SU-DHL-6 (cell line): ENCODE data around the gene ABI1.
"Not testable (repeated sequence)": the region's sequence is repeated elsewhere in the genome, so short reads cannot be mapped to it uniquely, and the experiment has no call there.

Experiments
- H2AFZ ChIP-seq: fragments of 200-600 bp; sonication (generic); 2 replicates; pipeline ENCODE4 v1.6.1; 2014; ENCODE audit warnings: low read depth, mild to moderate bottlenecking, moderate library complexity, mixed read lengths, antibody characterized with exemption, low read length; ENCODE audit not compliant: severe bottlenecking
- H3F3A ChIP-seq: fragments of 200-600 bp; shearing (Covaris generic); 2 replicates; pipeline ENCODE4 v1.6.0; 2016; ENCODE audit warnings: antibody characterized with exemption, mild to moderate bottlenecking; ENCODE audit not compliant: insufficient read depth
- H3K27ac ChIP-seq: fragments of 200-600 bp; sonication (generic); 2 replicates; pipeline ENCODE4 v1.5.1; 2016; ENCODE audit warnings: low read depth, mild to moderate bottlenecking, low read length, moderate library complexity, mixed read lengths
- H3K27me3 ChIP-seq: fragments of 200-600 bp; sonication (generic), shearing (Covaris generic); 2 replicates; pipeline ENCODE4 v1.6.0; 2014; ENCODE audit warnings: mild to moderate bottlenecking, low read length
- H3K36me3 ChIP-seq: fragments of 200-600 bp; sonication (generic); 2 replicates; pipeline ENCODE4 v1.6.1; 2014; ENCODE audit warnings: mild to moderate bottlenecking, low read length, mixed read lengths
- H3K4me2 ChIP-seq: fragments of 300-600, 200-600 bp; shearing (Covaris generic), sonication (generic); 2 replicates; pipeline ENCODE4 v1.6.0; 2014; ENCODE audit warnings: low read length, low read depth, mild to moderate bottlenecking; ENCODE audit not compliant: poor library complexity, severe bottlenecking
- H3K4me3 ChIP-seq: fragments of 200-600 bp; sonication (generic); 2 replicates; pipeline ENCODE4 v1.5.1; 2014; ENCODE audit warnings: antibody characterized with exemption, low read length, mild to moderate bottlenecking, mixed read lengths; ENCODE audit not compliant: insufficient read depth, poor library complexity, severe bottlenecking
- H3K79me2 ChIP-seq: fragments of 200-600 bp; sonication (generic); 2 replicates; pipeline ENCODE4 v1.6.1; 2014; ENCODE audit warnings: mild to moderate bottlenecking, low read length, moderate library complexity; ENCODE audit not compliant: insufficient read depth
- H3K9ac ChIP-seq: fragments of 200-600 bp; sonication (generic); 2 replicates; pipeline ENCODE4 v1.7.0; 2014; ENCODE audit warnings: mild to moderate bottlenecking, low read length
- H3K9me2 ChIP-seq: fragments of 200-600 bp; sonication (generic); replicated peaks from 2 replicates; pipeline ENCODE4 v1.6.1; 2014; ENCODE audit warnings: low read length; ENCODE audit not compliant: insufficient read depth
- H3K9me3 ChIP-seq: fragments of 200-600 bp; sonication (generic); 2 replicates; pipeline ENCODE4 v1.6.1; 2014; ENCODE audit warnings: low read length, mixed read lengths; ENCODE audit not compliant: insufficient read depth
- H4K20me1 ChIP-seq: fragments of 200-600 bp; sonication (generic); 2 replicates; pipeline ENCODE4 v1.6.1; 2014; ENCODE audit warnings: low read depth, mild to moderate bottlenecking, antibody characterized with exemption, low read length, moderate library complexity, mixed read lengths
- EZH2phosphoT487 ChIP-seq: fragments of 200-600 bp; sonication (generic), shearing (Covaris generic); conservative IDR thresholded peaks from 2 replicates; pipeline ENCODE4 v1.6.1; 2018; ENCODE audit warnings: mild to moderate bottlenecking, antibody characterized with exemption, low read length, moderate library complexity, mixed read lengths
- TF ChIP-seq, protein P1 (sequence below): fragments of 200-600 bp; sonication (generic); IDR thresholded peaks from one replicate; pipeline ENCODE4 v1.5.1; 2017; ENCODE audit warnings: antibody characterized with exemption, mild to moderate bottlenecking, low read length, moderate library complexity; ENCODE audit not compliant: insufficient read depth, poor library complexity, severe bottlenecking

The ABI1 gene

GRCh38 chr10:26903431-26904217 lies 42.9 kb upstream of the ABI1 start:
- Histone ChIP-seq H3K36me3 (no peaks in the 10 kb centered on the region), H3K79me2 (no peaks in the 10 kb centered on the region), H3K4me2 (no peak overlapping the region), H3F3A (no peaks in the 10 kb centered on the region), H3K9me2 (no peaks in the 10 kb centered on the region), H2AFZ (no peak overlapping the region), H3K27ac (no peak overlapping the region), H3K4me3 (no peak overlapping the region), H4K20me1 (no peaks in the 10 kb centered on the region), H3K9me3 (no peaks in the 10 kb centered on the region), H3K9ac (no peak overlapping the region), H3K27me3 (no peaks in the 10 kb centered on the region)
- TF ChIP-seq EZH2phosphoT487 = no peak

DNA sequence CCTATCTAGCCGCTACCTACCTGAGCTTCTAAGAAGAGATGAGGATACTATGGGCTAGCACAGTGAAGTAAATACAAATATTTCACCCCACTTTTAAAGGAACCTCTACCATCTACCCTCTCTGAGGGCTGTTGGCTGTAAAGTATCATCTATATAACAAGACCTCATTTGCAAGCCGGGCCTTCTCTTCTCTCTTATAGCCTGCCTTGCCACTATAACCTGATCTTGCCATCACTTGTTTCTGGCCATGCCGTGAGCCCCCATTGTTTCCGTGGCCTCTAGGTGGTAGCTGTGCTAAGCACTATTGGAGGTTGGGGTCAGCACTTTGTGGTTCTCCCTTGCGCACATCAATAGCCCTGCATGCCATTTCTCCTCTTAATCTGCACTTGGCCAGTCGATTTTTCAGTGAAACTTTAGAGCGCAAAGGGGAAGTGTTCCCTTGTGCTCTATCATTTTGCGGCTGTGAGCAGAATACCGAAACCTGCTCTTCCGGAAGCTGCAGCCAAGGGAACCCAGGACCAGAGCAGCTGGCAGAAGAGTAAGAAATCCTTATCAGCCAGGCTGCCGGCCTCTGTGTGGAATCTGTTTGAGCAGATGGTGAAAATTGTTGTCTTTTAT lies 31.7 kb upstream of the ABI1 start:
- not testable (repeated sequence) for H2AFZ ChIP-seq, H3K79me2 ChIP-seq, H3F3A ChIP-seq, H3K9ac ChIP-seq, H3K36me3 ChIP-seq, H3K27me3 ChIP-seq, H3K9me3 ChIP-seq, H3K9me2 ChIP-seq, H3K4me3 ChIP-seq, H4K20me1 ChIP-seq
- peak overlapping the region; percentile 67 for H3K27ac ChIP-seq
- peak overlapping the region; percentile 17 for H3K4me2 ChIP-seq

DNA sequence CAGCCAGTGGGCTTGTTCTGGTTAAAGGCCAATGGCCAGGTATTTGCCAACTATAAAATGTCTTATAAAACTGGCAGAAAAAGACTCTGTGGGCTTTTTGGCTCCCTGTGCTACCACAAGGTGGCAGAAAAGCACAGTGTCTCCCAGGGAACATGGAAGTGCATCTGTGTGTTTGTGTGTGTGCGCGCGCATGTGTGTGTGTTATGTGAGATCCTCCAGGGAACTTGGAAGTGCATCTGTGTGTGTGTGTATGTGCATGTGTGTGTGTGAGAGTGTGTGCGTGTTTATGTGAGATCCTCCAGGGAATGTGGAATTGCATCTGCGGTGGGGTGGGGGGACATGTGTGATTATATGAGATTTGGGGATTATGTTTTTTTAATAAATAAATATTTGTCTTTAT lies 30.2 kb upstream of the ABI1 start:
- Histone ChIP-seq H4K20me1 (no peaks in the 10 kb centered on the region), H3K79me2 (no peaks in the 10 kb centered on the region), H3K9me2 (no peaks in the 10 kb centered on the region), H3K27me3 (no peaks in the 10 kb centered on the region), H3K36me3 (no peaks in the 10 kb centered on the region), H3K4me3 (no peak overlapping the region), H3K9ac (no peak overlapping the region), H3K9me3 (no peaks in the 10 kb centered on the region), H2AFZ (no peak overlapping the region), H3F3A (no peaks in the 10 kb centered on the region), H3K27ac (no peak overlapping the region), H3K4me2 (no peak overlapping the region)
- TF ChIP-seq EZH2phosphoT487 = no peak
- TF ChIP-seq, protein P1, sequence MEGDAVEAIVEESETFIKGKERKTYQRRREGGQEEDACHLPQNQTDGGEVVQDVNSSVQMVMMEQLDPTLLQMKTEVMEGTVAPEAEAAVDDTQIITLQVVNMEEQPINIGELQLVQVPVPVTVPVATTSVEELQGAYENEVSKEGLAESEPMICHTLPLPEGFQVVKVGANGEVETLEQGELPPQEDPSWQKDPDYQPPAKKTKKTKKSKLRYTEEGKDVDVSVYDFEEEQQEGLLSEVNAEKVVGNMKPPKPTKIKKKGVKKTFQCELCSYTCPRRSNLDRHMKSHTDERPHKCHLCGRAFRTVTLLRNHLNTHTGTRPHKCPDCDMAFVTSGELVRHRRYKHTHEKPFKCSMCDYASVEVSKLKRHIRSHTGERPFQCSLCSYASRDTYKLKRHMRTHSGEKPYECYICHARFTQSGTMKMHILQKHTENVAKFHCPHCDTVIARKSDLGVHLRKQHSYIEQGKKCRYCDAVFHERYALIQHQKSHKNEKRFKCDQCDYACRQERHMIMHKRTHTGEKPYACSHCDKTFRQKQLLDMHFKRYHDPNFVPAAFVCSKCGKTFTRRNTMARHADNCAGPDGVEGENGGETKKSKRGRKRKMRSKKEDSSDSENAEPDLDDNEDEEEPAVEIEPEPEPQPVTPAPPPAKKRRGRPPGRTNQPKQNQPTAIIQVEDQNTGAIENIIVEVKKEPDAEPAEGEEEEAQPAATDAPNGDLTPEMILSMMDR = peak; percentile 67

DNA sequence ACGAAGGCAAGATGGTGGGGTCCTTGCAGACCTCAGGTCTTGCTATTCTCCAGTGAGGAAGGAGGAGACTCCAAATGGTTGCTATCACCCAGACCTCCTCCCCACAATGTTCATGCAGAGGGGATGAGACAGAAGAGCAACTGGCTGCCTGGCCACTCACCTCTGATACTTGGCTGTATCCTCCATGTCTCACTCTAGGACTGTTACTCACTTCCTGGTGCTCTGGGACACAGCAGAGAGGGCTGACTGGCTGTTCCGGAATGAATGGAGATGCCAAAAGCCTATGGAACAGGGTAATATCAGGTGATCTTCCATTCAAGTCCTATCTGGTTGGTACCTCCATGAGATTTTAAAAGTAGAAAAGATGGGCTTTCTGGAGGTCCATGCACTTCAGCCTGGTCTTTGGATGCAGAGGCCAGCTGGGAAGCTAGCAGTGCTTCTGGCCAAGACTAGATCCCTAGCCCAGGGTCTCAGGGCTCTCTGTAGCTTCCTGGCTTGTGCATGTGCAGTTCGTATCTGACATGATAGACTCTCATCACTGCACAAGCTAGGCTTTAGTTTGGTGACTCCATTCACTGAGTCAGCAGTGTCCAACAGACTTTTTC lies 27.0 kb upstream of the ABI1 start:
- TF ChIP-seq, protein P1 = no peak
- no peak for TF ChIP-seq EZH2phosphoT487
- Histone ChIP-seq H4K20me1 (no peaks in the 10 kb centered on the region), H3K4me3 (no peak overlapping the region), H3K4me2 (no peak overlapping the region), H3K27me3 (no peaks in the 10 kb centered on the region), H3K36me3 (no peaks in the 10 kb centered on the region), H3K79me2 (no peaks in the 10 kb centered on the region), H3K27ac (no peak overlapping the region), H2AFZ (no peak overlapping the region), H3K9me2 (no peaks in the 10 kb centered on the region), H3F3A (no peaks in the 10 kb centered on the region), H3K9ac (no peak overlapping the region), H3K9me3 (no peaks in the 10 kb centered on the region)
